Activated CD4-positive, alpha-beta memory T cell treated with anti-CD3 and anti-CD28 coated beads, Interleukin-2, amount 10 ng/mL, durations not matched to agents 7 days and 5 days (primary cell): ENCODE data around the gene C2CD2L. TPM values are rescaled to one million over a fixed set of nuclear protein-coding genes. Genes with fewer than 3 reads are reported as not detected.

Source experiments
- CTCF ChIA-PET: fragments of 350-600 bp; sonication (Branson Sonifier 250); formaldehyde crosslinking; loops from one replicate; lab custom pipeline; 2021; ENCODE audit warnings: antibody characterized with exemption, inconsistent platforms; lab: Charles Lee
- POLR2A ChIA-PET: fragments of 350-600 bp; sonication (Branson Sonifier 250); formaldehyde crosslinking; loops from one replicate; lab custom pipeline; 2021; ENCODE audit warnings: antibody characterized with exemption; lab: Charles Lee
- DNase-seq: peaks from one replicate; pipeline ENCODE4 v3.0.0-alpha.2; 2020
- H3K27ac Mint-ChIP-seq: one replicate; pipeline ENCODE4 v1.8.0; 2021; ENCODE audit warnings: mild to moderate bottlenecking, mixed read lengths
- H3K27me3 Mint-ChIP-seq: one replicate; pipeline ENCODE4 v1.8.0; 2021; ENCODE audit warnings: mixed read lengths
- H3K36me3 Mint-ChIP-seq: one replicate; pipeline ENCODE4 v1.8.0; 2021; ENCODE audit warnings: low read depth, mixed read lengths
- H3K4me1 Mint-ChIP-seq: one replicate; pipeline ENCODE4 v1.8.0; 2021; ENCODE audit warnings: mixed read lengths
- H3K4me3 Mint-ChIP-seq: one replicate; pipeline ENCODE4 v1.8.0; 2021; ENCODE audit warnings: mild to moderate bottlenecking, mixed read lengths
- H3K9me3 Mint-ChIP-seq: one replicate; pipeline ENCODE4 v1.8.0; 2021; ENCODE audit warnings: mixed read lengths
- total RNA-seq, 2 experiments: library from RNA; stranded (reverse); gene quantifications; one replicate each; pipeline ENCODE4 v1.2.3, GENCODE V29; 2021

Gene C2CD2L
- total RNA-seq, 2 experiments from 2014 or later: 28.5 to 29.2 TPM

DNA sequence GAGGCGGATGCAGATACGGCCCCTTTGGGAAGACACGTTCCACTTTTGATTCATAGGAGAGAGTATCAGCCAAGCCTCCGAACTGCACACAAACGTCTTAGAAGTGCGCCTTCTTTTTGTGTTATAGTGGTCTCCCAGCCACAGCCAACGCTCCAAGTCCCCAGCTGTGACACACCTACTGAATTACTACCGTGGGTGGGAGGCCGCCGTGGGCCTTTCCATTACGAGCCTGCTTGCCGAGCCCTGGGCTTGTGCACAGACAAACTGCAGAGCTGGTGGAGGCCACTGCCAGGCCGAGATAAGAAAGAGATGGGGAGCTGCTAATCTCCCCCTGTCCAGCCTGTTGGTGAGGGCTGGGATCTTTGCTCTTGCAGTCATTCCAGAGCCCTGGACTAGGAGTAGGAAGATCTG, 21.7 kb upstream of the C2CD2L start:
- Mint-ChIP-seq H3K4me3 (peak overlapping the region; percentile 98), H3K27me3 (no peaks in the 10 kb centered on the region), H3K4me1 (peaks cover 52% of the 10 kb centered on the region), H3K9me3 (no peaks in the 10 kb centered on the region), H3K27ac (peak overlapping the region; percentile 91), H3K36me3 (peaks cover 20% of the 10 kb centered on the region)
- DNase-seq: no peak
- ChIA-PET CTCF (interaction anchor here (0.6 to 2.8 kb wide), 10 partner anchors 10 to 236 kb away, joined by 3 to 21 read pairs (median 9); partner anchors contain the start of genes CBL, DPAGT1 and VPS11), POLR2A (interaction anchor here (0.7 to 6.7 kb wide), 15 partner anchors 10 to 253 kb away, joined by 3 to 121 read pairs (median 8); partner anchors contain the start of genes C2CD2L, CBL, CENATAC and DPAGT1)

DNA sequence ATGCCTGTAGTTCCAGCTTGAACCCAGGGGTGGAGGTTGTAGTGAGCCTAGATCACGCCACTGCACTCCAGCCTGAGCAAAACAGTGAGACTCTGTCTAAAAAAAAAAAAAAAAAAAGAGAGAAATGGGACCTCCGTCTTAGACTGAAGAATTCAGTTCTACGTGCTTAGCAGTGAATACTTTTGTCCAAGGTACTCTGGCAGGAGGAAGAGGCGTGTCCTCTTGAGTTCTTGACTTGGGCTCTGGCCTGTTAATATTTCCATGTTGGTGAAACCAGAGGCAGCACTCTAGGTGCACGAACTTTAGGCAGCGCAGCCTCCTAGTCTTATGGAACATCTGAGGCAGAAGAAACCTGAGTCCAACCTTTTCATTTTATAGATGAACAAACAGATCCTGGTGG, 20.0 kb upstream of the C2CD2L start:
- DNase-seq: no peak
- H3K36me3 Mint-ChIP-seq: peaks cover 15% of the 10 kb centered on the region
- H3K27ac Mint-ChIP-seq: peak overlapping the region; percentile 71
- peaks cover 64% of the 10 kb centered on the region for H3K4me1 Mint-ChIP-seq
- CTCF ChIA-PET: no interaction called here
- no peak overlapping the region for H3K4me3 Mint-ChIP-seq
- H3K9me3 Mint-ChIP-seq: no peaks in the 10 kb centered on the region
- POLR2A ChIA-PET: interaction anchor here (2.0 to 6.7 kb wide), 5 partner anchors 8 to 68 kb away, joined by 4 to 121 read pairs (median 43); partner anchors contain the start of genes DPAGT1, TRAPPC4 and VPS11
- no peaks in the 10 kb centered on the region for H3K27me3 Mint-ChIP-seq

DNA sequence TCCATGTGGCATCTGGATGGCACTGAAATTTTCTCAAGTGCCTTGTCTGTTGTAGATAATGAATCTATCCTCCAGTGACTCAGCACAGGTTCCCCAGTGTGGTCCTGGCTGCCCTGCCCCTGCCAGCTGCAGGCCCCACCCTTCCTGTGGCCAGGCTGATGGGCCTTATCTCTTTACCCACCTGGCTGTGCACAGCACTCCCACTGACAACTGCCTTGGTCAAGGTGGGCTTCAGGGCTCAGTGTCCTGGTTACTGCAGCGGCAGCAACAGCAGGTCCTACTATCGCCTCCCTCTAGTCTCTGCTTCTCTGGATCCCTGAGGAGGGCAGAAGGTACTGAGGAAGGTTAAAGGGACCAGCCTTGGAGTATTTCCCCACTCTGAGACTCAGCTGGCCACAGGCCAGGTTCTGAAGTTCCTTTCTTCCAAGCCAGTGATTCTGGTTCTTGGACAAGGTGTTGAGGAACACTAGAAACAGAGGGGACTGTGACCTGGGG, 19.4 kb upstream of the C2CD2L start:
- POLR2A ChIA-PET: interaction anchor here (2.0 to 6.7 kb wide), 5 partner anchors 7 to 69 kb away, joined by 4 to 121 read pairs (median 43); partner anchors contain the start of genes DPAGT1, TRAPPC4 and VPS11
- H3K36me3 Mint-ChIP-seq: peaks cover 18% of the 10 kb centered on the region
- no peaks in the 10 kb centered on the region for H3K27me3 Mint-ChIP-seq
- H3K4me1 Mint-ChIP-seq: peaks cover 71% of the 10 kb centered on the region
- H3K4me3 Mint-ChIP-seq: peak overlapping the region; percentile 46
- CTCF ChIA-PET: no interaction called here
- peak; percentile 40 for DNase-seq
- no peaks in the 10 kb centered on the region for H3K9me3 Mint-ChIP-seq
- H3K27ac Mint-ChIP-seq: peak overlapping the region; percentile 71

DNA sequence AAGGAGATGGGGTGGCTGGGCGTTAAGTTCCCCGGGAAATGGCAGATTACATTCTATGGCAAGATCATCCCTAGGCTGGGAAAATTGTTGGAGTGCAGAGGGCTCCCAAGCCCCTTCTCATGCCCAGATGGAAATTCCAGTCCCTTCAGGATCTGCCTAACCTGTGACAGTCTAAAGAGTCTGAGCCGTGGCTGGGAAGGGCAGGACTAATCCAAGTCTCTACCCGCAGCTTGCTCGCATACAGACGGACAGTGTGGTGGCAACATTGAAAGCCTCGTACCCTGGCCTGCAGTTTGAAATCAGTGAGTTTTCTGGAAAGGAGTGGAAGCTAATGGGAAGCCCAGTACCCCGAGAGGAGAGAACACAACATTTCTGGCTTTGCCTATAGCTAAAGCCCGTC, 18.7 kb upstream of the C2CD2L start:
- CTCF ChIA-PET: interaction anchor here (1.2 kb wide), 1 partner anchor 81 kb away, joined by 3 read pairs; no protein-coding TSS in a partner anchor
- POLR2A ChIA-PET: interaction anchor here (0.8 to 5.8 kb wide), 4 partner anchors 14 to 232 kb away, joined by 3 to 43 read pairs (median 5); partner anchors contain the start of genes DPAGT1, TRAPPC4 and VPS11
- H3K36me3 Mint-ChIP-seq: peaks cover 23% of the 10 kb centered on the region
- no peaks in the 10 kb centered on the region for H3K27me3 Mint-ChIP-seq
- H3K4me3 Mint-ChIP-seq: no peak overlapping the region
- H3K4me1 Mint-ChIP-seq: peaks cover 75% of the 10 kb centered on the region
- H3K27ac Mint-ChIP-seq: no peak overlapping the region
- no peak for DNase-seq
- no peaks in the 10 kb centered on the region for H3K9me3 Mint-ChIP-seq

DNA sequence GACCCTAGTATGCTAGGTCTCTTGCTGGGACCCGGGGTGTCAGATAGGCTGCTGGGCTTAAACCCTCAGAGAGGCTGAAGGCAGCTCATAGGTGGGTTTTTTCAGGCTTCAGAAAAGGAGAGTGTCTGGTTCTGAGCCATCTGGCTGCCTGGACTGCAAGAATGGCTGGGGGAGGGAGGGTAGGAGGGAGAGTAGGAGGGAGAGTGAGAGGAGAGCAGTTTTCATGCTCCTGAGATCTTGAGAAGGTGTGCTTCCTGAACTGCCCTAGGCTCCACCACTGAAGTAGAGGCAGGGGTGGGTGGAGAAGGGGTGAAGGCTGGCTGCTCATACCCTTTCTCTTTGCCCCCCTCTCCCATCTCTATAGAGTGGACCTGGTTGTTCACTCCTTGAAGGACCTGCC, 17.8 kb upstream of the C2CD2L start:
- DNase-seq: no peak
- H3K36me3 Mint-ChIP-seq: peaks cover 32% of the 10 kb centered on the region
- POLR2A ChIA-PET: interaction anchor here (0.8 to 2.0 kb wide), 3 partner anchors 22 to 231 kb away, joined by 3 to 6 read pairs (median 4); partner anchors contain the start of genes TRAPPC4 and VPS11
- peak overlapping the region; percentile 31 for H3K27ac Mint-ChIP-seq
- CTCF ChIA-PET: interaction anchor here (0.5 to 1.2 kb wide), 3 partner anchors 22 to 80 kb away, joined by 3 to 4 read pairs (median 3); no protein-coding TSS in a partner anchor
- no peak overlapping the region for H3K4me3 Mint-ChIP-seq
- peaks cover 78% of the 10 kb centered on the region for H3K4me1 Mint-ChIP-seq
- H3K27me3 Mint-ChIP-seq: no peaks in the 10 kb centered on the region
- no peaks in the 10 kb centered on the region for H3K9me3 Mint-ChIP-seq

DNA sequence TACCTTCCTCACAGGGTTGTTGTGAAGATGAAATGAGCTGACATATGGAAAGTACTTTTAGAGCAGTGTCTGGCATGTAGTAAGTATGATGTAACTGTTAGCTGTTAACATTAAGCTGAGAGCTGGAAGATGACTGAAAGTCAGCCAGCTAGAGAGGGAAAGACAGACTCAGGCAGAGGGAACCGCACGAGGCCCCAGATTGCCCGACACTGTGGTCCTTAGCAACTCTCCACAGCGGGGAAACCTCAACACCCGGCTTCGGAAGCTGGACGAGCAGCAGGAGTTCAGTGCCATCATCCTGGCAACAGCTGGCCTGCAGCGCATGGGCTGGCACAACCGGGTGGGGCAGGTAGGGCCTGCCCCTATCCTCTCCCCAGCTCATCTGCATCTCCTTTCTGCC, 16.0 kb upstream of the C2CD2L start:
- H3K27me3 Mint-ChIP-seq: no peaks in the 10 kb centered on the region
- H3K4me1 Mint-ChIP-seq: peaks cover 72% of the 10 kb centered on the region
- no peaks in the 10 kb centered on the region for H3K9me3 Mint-ChIP-seq
- ChIA-PET CTCF (interaction anchor here (1.1 to 2.2 kb wide), 2 partner anchors 35 to 232 kb away, joined by 3 to 6 read pairs; no protein-coding TSS in a partner anchor), POLR2A (interaction anchor here (1.0 to 9.7 kb wide), 6 partner anchors 11 to 244 kb away, joined by 3 to 219 read pairs (median 64); partner anchors contain the start of genes C2CD2L, DPAGT1, HINFP and VPS11)
- DNase-seq: no peak
- H3K4me3 Mint-ChIP-seq: no peak overlapping the region
- H3K36me3 Mint-ChIP-seq: peaks cover 44% of the 10 kb centered on the region
- H3K27ac Mint-ChIP-seq: peak overlapping the region; percentile 22

DNA sequence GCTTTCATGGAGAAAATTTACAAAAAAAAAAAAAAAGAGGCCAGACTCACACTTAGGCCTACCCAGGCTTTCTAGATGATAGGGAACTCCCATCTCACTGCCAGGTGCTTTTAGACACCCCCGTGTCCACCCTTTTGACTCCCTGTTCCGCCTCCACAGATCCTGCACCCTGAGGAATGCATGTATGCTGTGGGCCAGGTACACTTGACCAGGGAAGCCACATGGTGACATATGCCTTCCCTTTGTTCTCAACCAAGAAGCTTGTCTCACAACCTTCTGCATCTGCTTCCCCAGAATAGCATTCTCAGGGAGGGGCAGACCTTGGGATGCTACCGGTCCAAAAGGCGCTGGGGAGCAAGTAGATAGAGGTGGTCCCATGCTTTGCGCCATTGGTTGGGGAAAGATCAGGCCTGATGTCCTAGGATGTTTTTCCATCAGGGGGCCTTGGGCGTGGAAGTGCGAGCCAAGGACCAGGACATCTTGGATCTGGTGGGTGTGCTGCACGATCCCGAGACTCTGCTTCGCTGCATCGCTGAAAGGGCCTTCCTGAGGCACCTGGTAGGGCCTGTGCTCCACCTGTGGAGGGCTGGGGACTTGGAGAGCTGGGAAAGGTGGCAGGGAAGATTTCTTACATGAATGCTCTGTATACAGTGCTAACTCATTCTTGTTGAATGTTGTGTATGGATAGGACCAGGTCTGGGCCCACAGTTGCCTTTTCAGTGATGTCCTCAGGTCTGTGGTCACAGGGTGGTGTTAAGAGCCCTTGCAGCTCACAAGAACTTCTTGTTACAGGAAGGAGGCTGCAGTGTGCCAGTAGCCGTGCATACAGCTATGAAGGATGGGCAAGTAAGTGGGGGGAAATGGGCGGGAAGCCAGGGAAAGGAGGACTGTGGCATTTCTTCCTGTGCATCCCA, 14.9 kb upstream of the C2CD2L start:
- ChIA-PET POLR2A (interaction anchor here (0.6 to 9.7 kb wide), 11 partner anchors 8 to 167 kb away, joined by 3 to 219 read pairs (median 22); partner anchors contain the start of genes C2CD2L, DPAGT1, HINFP and HMBS), CTCF (interaction anchor here (1.1 to 2.2 kb wide), 3 partner anchors 10 to 231 kb away, joined by 3 to 6 read pairs (median 4); partner anchors contain the start of genes DPAGT1 and VPS11)
- peaks cover 55% of the 10 kb centered on the region for H3K36me3 Mint-ChIP-seq
- H3K4me1 Mint-ChIP-seq: peaks cover 75% of the 10 kb centered on the region
- H3K27me3 Mint-ChIP-seq: no peaks in the 10 kb centered on the region
- peak overlapping the region; percentile 65 for H3K27ac Mint-ChIP-seq
- DNase-seq: no peak
- H3K9me3 Mint-ChIP-seq: no peaks in the 10 kb centered on the region
- peak overlapping the region; percentile 93 for H3K4me3 Mint-ChIP-seq

DNA sequence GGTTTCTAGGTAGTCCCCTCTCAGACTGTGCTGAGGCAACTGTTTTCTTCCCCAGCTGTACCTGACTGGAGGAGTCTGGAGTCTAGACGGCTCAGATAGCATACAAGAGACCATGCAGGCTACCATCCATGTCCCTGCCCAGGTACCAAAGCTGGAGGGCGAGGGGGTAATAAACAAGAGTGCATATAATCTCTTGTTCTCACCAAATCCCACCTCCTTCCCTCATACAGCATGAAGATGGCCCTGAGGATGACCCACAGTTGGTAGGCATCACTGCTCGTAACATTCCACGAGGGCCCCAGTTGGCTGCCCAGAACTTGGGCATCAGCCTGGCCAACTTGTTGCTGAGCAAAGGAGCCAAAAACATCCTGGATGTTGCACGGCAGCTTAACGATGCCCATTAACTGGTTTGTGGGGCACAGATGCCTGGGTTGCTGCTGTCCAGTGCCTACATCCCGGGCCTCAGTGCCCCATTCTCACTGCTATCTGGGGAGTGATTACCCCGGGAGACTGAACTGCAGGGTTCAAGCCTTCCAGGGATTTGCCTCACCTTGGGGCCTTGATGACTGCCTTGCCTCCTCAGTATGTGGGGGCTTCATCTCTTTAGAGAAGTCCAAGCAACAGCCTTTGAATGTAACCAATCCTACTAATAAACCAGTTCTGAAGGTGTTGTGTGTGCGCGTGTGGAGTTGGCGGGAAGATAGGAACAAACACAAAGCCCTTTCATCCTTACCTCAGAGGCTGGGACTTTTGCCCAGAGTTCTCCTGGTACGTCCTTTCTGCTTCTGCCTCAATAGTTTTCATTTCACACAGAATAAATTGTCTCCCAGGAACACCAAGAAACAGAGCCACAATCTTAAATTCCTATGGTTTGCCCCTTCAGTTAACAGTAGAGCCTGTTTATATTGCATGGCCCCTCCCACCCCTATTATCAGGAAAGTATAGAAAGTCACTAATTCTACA, 14.0 kb upstream of the C2CD2L start:
- Mint-ChIP-seq H3K4me1 (peaks cover 70% of the 10 kb centered on the region), H3K27ac (peak overlapping the region; percentile 85)
- CTCF ChIA-PET: interaction anchor here (1.1 to 2.2 kb wide), 2 partner anchors 25 to 231 kb away, joined by 4 to 6 read pairs; partner anchors contain the start of gene VPS11

DNA sequence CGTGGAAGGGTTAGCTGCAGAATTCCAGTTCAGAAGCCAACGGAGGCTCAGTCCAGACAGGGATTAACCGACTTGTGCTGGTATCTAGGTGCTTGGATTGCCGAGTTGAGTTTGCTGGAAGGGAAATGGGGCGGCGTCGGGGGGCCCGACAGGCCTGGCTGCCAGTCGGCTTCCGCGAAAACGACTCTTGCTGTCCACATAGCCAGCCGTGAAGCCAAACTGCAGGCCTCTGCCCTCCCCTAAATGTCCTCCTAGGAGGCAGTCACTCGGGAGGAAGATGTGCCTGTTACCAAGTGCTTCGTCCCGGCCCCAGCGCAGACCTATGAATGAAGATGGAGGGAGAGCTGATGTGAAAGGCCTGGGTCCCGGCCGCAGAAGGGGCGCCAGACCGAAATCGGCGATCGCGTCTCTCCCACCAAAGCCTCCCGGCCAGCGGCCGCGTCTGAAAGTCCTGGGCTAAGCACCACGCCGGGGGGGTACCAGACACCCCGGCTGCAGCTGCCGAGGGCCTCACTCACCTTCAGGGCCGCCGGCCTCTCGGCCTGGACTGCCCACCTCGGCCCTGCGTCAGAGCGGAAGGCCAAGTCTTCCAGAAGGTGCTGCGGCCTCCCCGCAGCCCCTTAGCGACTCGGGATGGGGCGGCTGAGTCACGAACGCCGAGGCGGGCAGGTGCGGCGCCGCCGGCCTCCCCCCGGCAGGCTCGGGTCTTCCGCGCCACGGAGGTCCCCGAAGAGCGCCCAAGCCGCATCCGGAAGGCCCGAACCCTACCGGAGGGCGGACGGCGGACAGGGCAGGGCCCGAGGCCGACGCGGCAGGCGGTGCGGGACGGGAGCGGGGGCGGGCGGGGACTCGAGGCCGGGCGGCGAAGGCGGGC, 13.0 kb upstream of the C2CD2L start:
- H3K9me3 Mint-ChIP-seq: no peaks in the 10 kb centered on the region
- peaks cover 70% of the 10 kb centered on the region for H3K4me1 Mint-ChIP-seq

More for the DNA sequence above, 14.0 kb upstream of the C2CD2L start:
- H3K4me3 Mint-ChIP-seq: peak overlapping the region; percentile 93
- POLR2A ChIA-PET: interaction anchor here (0.6 to 9.7 kb wide), 16 partner anchors 9 to 182 kb away, joined by 3 to 219 read pairs (median 17); partner anchors contain the start of genes C2CD2L, CBL, CENATAC and DPAGT1
- H3K36me3 Mint-ChIP-seq: peaks cover 64% of the 10 kb centered on the region
- no peak for DNase-seq
- no peaks in the 10 kb centered on the region for H3K9me3 Mint-ChIP-seq
- no peaks in the 10 kb centered on the region for H3K27me3 Mint-ChIP-seq

DNA sequence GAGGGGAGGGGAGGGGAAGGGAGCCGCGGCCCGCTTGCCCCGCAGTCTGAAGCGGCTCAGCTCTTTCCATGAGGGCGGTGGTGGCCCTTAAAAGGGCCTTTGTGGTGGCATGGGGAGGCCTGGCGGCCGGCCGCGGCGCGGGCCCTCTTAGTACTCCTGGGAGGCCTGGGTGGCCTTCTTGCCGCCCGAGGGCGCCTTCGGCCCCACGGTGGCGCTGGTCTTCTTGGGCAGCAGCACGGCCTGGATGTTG, 12.4 kb upstream of the C2CD2L start:
- ChIA-PET POLR2A (interaction anchor here (0.6 to 9.7 kb wide), 41 partner anchors 8 to 1107 kb away, joined by 3 to 219 read pairs (median 5); partner anchors contain the start of genes C2CD2L, CBL, CENATAC and DDX6), CTCF (interaction anchor here (0.6 to 2.4 kb wide), 8 partner anchors 9 to 102 kb away, joined by 3 to 20 read pairs (median 4); partner anchors contain the start of genes C2CD2L, HMBS and VPS11)
- peaks cover 74% of the 10 kb centered on the region for H3K36me3 Mint-ChIP-seq
- peak overlapping the region; percentile 93 for H3K4me3 Mint-ChIP-seq
- DNase-seq: peak; percentile 68
- peak overlapping the region; percentile 86 for H3K27ac Mint-ChIP-seq
- H3K27me3 Mint-ChIP-seq: no peaks in the 10 kb centered on the region
- peaks cover 69% of the 10 kb centered on the region for H3K4me1 Mint-ChIP-seq
- no peaks in the 10 kb centered on the region for H3K9me3 Mint-ChIP-seq

More for the DNA sequence above, 13.0 kb upstream of the C2CD2L start:
- ChIA-PET POLR2A (interaction anchor here (0.6 to 9.7 kb wide), 41 partner anchors 8 to 1107 kb away, joined by 3 to 219 read pairs (median 5); partner anchors contain the start of genes C2CD2L, CBL, CENATAC and DDX6), CTCF (interaction anchor here (1.0 to 2.4 kb wide), 5 partner anchors 9 to 38 kb away, joined by 3 to 20 read pairs (median 12); partner anchors contain the start of genes C2CD2L, HMBS and VPS11)
- H3K27me3 Mint-ChIP-seq: no peaks in the 10 kb centered on the region
- H3K4me3 Mint-ChIP-seq: peak overlapping the region; percentile 93
- peaks cover 74% of the 10 kb centered on the region for H3K36me3 Mint-ChIP-seq
- peak overlapping the region; percentile 86 for H3K27ac Mint-ChIP-seq
- DNase-seq: peak; percentile 55
